ENCODE data around the gene GGT5.
"Not testable (repeated sequence)": the region's sequence is repeated elsewhere in the genome, so short reads cannot be mapped to it uniquely, and the experiment has no call there.

The GGT5 gene

GRCh38 chr22:24262185-24262749 lies 17.4 kb upstream of the GGT5 start:
- DNase-seq, result not testable (repeated sequence)

- DNase-seq, result peak; percentile 13
Measured at GRCh38 chr22:24259459-24259858, 14.6 kb upstream of the GGT5 start.

- not testable (repeated sequence) for DNase-seq
Measured at GRCh38 chr22:24256736-24257135, 11.9 kb upstream of the GGT5 start.

- not testable (repeated sequence) for DNase-seq
Measured at GRCh38 chr22:24256136-24256535, 11.3 kb upstream of the GGT5 start.

DNA sequence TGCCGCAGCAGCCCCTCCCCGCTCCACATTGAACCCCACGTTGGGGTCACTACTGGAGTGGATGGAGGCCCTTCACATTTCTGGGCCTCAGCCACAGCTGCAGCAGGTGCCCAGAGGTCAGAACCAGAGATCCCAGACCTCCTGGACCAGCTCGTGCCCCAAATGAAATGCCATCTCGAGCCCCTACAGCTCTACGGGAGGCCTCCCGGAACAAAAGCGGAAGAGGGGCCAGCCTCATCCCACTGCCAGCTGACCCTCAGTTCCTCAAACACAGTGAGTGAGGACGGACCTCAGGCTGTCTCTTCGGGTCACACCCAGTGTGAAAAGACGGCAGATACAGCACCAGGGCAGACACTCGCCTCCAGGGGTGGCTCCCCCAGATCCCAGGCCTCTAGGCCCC lies 8.2 kb upstream of the GGT5 start:
- DNase-seq, result not testable (repeated sequence)

DNA sequence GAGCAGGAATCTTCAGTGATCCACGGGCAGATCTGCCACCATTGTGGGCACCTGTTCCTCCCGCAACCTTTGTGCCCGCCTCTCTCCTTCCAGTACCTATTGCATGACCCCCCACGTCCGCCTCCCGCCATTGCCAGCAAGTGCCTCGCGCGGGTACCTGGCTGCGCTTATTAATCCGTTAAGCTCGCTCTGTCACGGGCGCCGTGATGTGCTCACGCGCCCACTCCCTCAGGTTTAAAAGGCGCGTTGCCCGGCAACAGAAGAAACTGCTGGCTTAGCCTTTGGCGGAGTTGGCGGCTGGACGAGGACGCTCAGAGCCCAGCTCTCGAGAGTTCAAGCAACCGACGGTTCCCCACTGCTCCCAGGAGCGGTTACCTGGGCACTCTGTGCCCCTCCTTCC lies 6.4 kb upstream of the GGT5 start:
- DNase-seq, result not testable (repeated sequence)

GRCh38 chr22:24249413-24249812 lies 4.5 kb upstream of the GGT5 start:
- not testable (repeated sequence) for DNase-seq

DNA sequence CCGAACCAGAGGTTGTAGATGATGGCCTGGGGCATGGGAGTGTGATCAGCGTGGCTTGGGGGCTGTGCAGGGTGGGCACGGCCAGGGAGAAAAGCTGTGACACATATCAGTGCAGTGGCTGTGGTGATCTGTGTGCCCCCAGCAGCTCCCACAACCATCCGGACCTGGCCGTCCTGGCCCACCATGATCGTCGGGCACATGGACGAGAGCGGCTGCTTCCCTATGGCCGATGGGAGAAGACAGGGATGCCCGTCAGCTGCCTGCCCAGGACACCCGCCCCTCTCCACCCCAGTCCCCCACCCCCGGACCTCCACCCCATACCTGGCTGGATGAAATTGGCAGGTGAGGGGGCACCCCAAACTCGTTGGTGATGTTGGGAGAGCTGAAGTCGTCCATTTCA lies 3.7 kb upstream of the GGT5 start:
- not testable (repeated sequence) for DNase-seq

- DNase-seq, result peak; percentile 36
Measured at GRCh38 chr22:24247564-24248344, 2.9 kb upstream of the GGT5 start.

- DNase-seq, result no peak
Measured at GRCh38 chr22:24247011-24247507, 2.2 kb upstream of the GGT5 start.

DNA sequence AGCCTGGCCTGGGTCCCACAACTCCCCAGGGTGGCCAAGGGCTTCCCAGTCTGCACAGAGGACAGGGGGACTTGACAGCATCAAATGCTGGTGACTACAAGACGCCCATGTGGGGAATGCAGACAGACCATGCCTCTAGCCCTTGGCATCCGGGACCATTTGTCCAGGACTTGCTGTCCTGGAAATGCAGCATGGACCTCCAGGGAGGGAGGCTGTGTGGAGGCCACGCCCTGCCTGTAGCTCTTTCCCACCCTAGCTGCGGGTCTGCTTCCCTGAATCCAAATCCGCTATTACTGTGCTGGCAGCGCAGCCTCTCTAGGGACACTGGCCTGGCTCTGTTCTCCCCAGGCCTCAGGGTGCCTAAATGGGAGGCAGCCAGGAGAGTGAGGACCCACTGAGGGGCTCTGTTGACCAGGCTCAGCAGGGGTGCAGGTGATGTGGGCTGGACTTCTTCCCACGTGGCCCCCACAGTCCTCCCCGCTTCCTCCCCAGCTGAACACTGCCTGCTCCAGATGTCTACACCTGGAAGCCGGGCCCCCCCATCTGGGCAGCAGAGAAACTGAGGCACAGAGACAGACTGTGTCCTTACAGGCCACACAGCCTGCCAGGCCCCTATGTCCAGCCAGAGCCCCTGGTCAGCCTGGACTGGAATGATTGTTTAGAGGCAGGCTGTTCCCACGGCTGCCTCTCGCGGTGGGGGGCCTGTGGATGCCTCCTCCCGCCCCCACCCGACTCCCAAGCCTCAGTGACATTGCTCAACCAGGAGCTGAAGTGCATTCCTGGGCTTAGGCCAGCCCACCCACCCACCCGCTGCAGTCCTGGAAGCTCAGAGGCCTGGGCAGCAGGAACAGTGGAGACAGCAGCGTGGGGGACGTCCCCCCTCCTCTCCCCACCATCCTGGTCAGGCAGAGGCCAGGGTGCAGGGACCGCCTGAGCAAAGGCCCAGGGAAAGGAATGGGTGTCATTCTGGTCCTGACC lies 991 bp upstream of the GGT5 start:
- not testable (repeated sequence) for DNase-seq

DNA sequence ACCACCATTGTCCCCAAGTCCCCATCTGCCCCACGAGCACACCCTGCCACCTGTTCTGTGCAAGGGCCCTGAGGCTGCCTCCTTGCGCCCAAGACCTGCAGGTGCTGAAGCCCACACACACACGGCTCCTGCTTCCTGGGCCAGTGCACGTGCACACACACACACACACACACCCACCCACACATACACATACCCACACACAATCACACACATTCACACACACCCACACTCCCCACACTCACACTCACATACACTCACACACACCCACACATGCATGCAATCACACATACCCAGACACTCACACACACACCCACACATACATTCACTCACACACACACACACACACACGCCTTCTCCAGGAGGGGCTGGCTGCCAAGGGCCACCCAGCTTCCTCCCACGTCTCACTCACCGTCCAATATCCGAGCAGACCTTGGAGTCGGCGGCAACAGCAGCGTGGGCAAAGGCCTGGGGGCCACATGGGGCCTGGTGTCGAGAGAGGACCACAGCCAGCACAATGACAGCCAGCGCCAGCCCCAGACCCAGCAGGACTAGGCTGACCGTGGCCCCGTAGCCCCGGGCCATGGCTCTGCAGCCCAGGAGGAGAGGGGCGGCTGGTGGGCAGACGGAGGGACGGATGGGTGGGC lies 616 bp downstream of the GGT5 start:
- no peak for DNase-seq

DNA sequence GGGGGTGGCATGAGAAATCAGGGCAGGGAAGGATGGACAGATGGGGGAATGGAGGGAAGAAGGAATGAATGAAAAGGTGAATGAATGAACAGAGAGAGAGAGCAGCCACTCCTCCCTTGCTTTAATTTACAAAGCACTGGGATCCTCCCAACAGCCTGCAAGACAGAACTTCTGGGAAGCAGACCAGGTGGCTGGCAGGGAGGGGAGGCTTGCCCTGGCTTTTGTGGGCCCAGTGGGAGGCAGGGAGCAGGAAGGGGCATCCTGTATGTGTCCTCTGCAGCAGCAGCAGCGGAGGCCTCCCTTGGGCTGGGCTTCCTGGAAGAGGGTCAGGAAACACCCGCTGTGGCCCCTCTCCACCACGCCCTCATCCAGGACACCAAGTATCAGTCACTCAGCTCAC lies 1.5 kb downstream of the GGT5 start:
- not testable (repeated sequence) for DNase-seq

DNA sequence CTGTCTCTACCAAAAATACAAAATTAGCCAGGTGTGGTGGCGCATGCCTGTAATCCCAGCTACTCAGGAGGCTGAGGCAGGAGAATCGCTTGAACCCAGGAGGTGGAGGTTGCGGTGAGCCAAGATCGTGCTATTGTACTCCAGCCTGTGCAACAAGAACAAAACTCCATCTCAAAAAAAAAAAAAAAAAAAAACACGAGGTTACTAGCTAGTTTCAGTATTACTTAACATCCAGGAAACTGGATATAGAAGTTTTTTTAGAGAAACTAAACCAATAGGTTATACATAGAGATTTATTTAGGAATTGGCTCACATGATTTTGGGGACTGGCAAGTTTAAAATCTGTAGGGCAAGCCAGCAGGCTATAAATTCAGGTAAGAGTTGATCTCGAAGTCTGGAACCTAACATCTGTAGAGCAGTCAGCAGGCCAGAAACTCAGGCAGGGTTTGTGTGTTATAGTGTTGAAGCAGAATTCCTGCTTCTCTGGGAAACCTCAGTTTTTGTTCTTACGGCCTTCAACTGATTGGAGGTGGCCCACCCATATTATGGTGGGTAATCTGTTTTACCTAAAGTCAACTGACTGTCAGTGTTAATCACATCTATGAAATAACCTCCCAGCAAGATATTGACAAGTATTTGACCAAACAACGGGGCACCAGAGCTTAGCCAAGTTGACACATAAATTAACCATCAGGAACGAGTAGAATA lies 3.7 kb downstream of the GGT5 start:
- not testable (repeated sequence) for DNase-seq

- DNase-seq, result no peak
Measured at GRCh38 chr22:24240381-24240780, 4.5 kb downstream of the GGT5 start.

DNA sequence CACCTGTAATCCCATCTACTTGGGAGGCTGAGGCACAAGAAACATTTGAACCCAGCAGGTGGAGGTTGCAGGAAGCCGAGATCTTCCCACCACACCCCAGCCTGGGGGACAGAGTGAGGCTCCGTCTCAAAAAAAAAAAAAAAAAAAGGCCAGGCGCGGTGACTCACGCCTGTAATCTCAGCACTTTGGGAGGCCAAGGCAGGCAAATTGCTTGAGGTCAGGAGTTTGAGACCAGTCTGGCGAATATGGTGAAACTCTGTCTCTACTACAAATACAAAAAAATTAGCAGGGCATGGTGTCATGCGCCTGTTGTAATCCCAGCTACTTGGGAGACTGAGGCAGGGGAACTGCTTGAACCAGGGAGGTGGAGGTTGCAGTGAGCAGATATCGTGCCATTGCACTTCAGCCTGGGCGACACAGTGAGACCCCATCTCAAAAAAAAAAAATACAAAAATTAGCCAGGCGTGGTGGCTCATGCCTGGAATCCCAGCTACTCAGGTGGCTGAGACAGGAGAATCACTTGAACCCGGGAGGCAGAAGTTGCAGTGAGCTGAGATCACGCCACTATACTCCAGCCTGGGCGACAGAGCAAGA lies 6.7 kb downstream of the GGT5 start:
- not testable (repeated sequence) for DNase-seq

DNA sequence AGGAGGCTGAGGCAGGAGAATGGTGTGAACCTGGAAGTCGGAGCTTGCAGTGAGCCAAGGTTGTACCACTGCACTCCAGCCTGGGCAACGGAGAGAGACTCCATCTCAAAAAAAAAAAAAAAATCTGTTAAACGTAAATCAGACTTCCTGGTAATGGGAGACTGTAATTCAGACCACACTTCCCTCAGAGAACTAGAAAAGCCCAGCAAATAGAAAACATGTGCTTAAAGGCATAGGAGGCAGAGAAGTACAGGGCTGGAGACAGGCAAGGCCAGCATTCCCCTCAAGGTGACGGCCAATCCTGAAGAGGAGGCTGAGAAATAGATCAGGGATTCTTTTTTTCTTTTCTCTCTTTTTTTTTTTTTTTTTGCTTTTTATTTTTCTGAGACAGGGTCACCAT lies 8.2 kb downstream of the GGT5 start:
- DNase-seq, result no peak

GRCh38 chr22:24235315-24235714 lies 9.6 kb downstream of the GGT5 start:
- no peak for DNase-seq

DNA sequence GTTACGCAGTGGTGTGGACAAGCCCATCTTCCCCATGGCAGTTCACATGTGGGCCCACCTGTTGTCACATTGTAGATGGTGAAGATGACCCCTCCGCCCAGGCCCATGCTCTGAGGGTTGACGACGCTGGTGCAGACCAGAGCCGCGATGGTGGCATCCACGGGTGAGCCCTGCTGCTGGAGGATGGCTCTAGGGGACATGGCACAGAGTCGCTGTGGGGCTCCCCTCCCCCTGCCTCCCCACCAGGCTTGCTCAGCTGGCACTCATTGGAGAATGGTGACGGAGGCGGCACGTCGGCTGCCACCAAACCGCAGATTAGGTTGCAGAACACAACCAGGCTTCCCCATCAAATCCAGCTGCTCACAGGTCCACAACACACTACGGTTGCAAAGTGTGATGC lies 11.1 kb downstream of the GGT5 start:
- no peak for DNase-seq

- DNase-seq, result no peak
Measured at GRCh38 chr22:24233235-24233634, 11.6 kb downstream of the GGT5 start.

GRCh38 chr22:24232725-24233124 lies 12.2 kb downstream of the GGT5 start:
- no peak for DNase-seq

GRCh38 chr22:24232124-24232523 lies 12.8 kb downstream of the GGT5 start:
- no peak for DNase-seq

Measured in NCI-H2029 (cell line).